ENCODE measurements around the gene NKX2-1.

- TF ChIP-seq TARDBP (CRISPR knock-in tag; IDR thresholded peaks at IDR 0.05) (no peak), POLR2AphosphoS2 (IDR thresholded peaks at IDR 0.05; ENCODE audit: low read depth, low read length) (no peak), ZBTB1 (CRISPR knock-in tag; IDR thresholded peaks at IDR 0.05; ENCODE audit: borderline replicate concordance) (no peak), ZFX (CRISPR knock-in tag; IDR thresholded peaks at IDR 0.05; ENCODE audit: low read depth) (no peak), NCOA2 (CRISPR knock-in tag; IDR thresholded peaks at IDR 0.05) (no peak), ATF6 (CRISPR knock-in tag; conservative IDR thresholded peaks at IDR 0.05) (no peak), MLLT10 (CRISPR knock-in tag; IDR thresholded peaks at IDR 0.05) (no peak), BRCA1 (CRISPR knock-in tag; IDR thresholded peaks at IDR 0.05) (no peak), ZFYVE20 (CRISPR knock-in tag; IDR thresholded peaks at IDR 0.05; ENCODE audit: borderline replicate concordance, low read depth) (no peak), ZNF354B (CRISPR knock-in tag; IDR thresholded peaks at IDR 0.05) (no peak), GRHL1 (CRISPR knock-in tag; conservative IDR thresholded peaks at IDR 0.05) (no peak), BCLAF1 (IDR thresholded peaks at IDR 0.05) (no peak), POLR2AphosphoS5 (IDR thresholded peaks at IDR 0.05; ENCODE audit: low read depth, low read length) (no peak)
Observed at GRCh38 chr14:36538051-36538450, 18.0 kb upstream of the NKX2-1 start.

All from HepG2 (cell line).